ENCODE results near the gene UACA. TPM values are rescaled to one million over a fixed set of nuclear protein-coding genes. Genes with fewer than 3 reads are reported as not detected.
A peak's percentile ranks its signal among the peaks of the same experiment; 100 is the strongest.

The UACA gene
- total RNA-seq, 1 donor = 161 TPM

GRCh38 chr15:70670680-70671079 is 92.7 kb downstream of the UACA start:
- no peak overlapping the region for H2AFZ ChIP-seq (ENCODE audit: low read length)
- H3K9me3 ChIP-seq (ENCODE audit: low read depth, low read length) = no peaks in the 10 kb centered on the region
- no peak overlapping the region for H3K4me2 ChIP-seq (ENCODE audit: insufficient read depth, low read length)
- no peak overlapping the region for H3K27ac ChIP-seq (ENCODE audit: low read depth, low read length)
- H3K79me2 ChIP-seq (ENCODE audit: insufficient read depth, low read length) = peaks cover 5% of the 10 kb centered on the region
- peaks cover 85% of the 10 kb centered on the region for H3K36me3 ChIP-seq (ENCODE audit: insufficient read depth, low read length)
- H3K4me1 ChIP-seq (ENCODE audit: insufficient read depth, low read length) = peaks cover 3% of the 10 kb centered on the region
- H3K4me3 ChIP-seq (ENCODE audit: insufficient read depth, low read length) = no peak overlapping the region
- TF ChIP-seq CTCF (IDR thresholded peaks at IDR 0.05; ENCODE audit: extremely low read depth, low read depth, low read length) = peak; percentile 30
- no peak for DNase-seq (ENCODE audit: insufficient read length, low spot score, missing footprints)
- no peaks in the 10 kb centered on the region for H4K20me1 ChIP-seq (ENCODE audit: insufficient read depth, low read length)
- H3K27me3 ChIP-seq (ENCODE audit: insufficient read depth, low read length) = no peaks in the 10 kb centered on the region

DNA sequence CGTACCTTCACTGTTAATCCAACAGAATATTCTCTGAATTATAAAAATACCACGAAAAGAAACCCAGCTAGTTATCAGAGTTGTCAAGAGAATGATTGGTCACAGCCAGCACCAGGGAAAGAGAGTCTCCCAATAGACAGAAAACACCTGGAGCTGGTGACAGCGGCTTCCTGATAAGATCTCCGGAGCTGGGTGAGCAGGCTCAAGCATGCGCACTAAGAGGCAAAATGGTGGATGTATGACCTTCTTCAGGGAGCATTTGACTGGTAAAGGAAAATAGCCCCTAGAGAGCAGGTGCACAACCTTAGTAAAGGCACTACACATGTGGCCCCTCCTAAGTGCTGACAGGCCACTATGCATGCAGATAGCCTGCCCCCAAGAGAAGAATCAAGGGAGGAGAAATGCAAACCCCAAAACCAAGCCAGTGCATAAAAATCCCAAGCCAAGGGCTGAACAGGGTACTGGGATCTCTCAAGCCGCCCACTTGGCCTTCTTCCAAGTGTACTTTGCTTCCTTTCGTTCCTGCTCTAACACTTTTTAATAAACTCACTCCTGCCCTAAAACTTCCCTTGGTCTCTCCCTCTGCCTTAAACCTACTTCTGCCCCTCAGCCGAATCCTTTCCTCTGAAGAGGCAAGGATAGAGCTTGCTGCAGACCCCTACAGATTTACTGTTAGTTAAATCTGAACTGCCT is 93.2 kb downstream of the UACA start:
- peaks cover 83% of the 10 kb centered on the region for H3K36me3 ChIP-seq (ENCODE audit: insufficient read depth, low read length)
- no peak overlapping the region for H2AFZ ChIP-seq (ENCODE audit: low read length)
- H3K4me2 ChIP-seq (ENCODE audit: insufficient read depth, low read length) = no peak overlapping the region
- H3K27me3 ChIP-seq (ENCODE audit: insufficient read depth, low read length) = no peaks in the 10 kb centered on the region
- H3K4me3 ChIP-seq (ENCODE audit: insufficient read depth, low read length) = no peak overlapping the region
- H3K27ac ChIP-seq (ENCODE audit: low read depth, low read length) = no peak overlapping the region
- H4K20me1 ChIP-seq (ENCODE audit: insufficient read depth, low read length) = no peaks in the 10 kb centered on the region
- TF ChIP-seq CTCF (IDR thresholded peaks at IDR 0.05; ENCODE audit: extremely low read depth, low read depth, low read length) = no peak
- H3K9me3 ChIP-seq (ENCODE audit: low read depth, low read length) = no peaks in the 10 kb centered on the region
- no peak for DNase-seq (ENCODE audit: insufficient read length, low spot score, missing footprints)
- peaks cover 3% of the 10 kb centered on the region for H3K4me1 ChIP-seq (ENCODE audit: insufficient read depth, low read length)
- H3K79me2 ChIP-seq (ENCODE audit: insufficient read depth, low read length) = peaks cover 8% of the 10 kb centered on the region

DNA sequence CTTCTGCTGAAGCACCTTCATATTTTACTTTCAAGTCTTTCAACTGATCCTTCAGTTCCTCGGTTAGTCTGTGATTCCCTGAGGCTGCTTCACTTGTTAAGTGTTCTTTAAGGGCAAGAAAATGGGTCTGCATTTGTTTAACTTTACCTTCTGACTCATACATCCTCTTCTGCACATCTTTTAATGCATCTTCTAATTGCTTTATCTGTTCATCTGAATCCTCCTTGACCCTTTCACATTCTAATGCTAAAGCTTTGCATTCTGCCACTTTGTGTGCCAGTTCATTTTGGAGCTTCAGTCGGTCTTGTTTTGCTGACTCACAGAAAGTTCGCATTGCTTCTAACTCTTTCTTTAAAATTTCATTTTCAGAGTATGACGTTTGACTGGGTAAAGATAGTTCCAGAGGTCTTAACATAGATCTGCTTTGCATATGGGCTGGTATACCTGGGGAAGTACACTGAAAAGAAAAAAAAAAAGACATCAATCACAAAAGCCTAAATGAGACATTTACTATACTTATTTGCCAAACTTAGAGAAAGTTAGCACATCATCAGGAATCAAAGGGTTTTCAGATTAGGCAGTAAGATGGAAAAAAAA is 94.3 kb downstream of the UACA start:
- DNase-seq (ENCODE audit: insufficient read length, low spot score, missing footprints) = peak; percentile 8
- H2AFZ ChIP-seq (ENCODE audit: low read length) = no peak overlapping the region
- no peak for TF ChIP-seq CTCF (IDR thresholded peaks at IDR 0.05; ENCODE audit: extremely low read depth, low read depth, low read length)
- H4K20me1 ChIP-seq (ENCODE audit: insufficient read depth, low read length) = peaks cover 6% of the 10 kb centered on the region
- H3K27ac ChIP-seq (ENCODE audit: low read depth, low read length) = no peak overlapping the region
- H3K79me2 ChIP-seq (ENCODE audit: insufficient read depth, low read length) = peaks cover 14% of the 10 kb centered on the region
- H3K4me2 ChIP-seq (ENCODE audit: insufficient read depth, low read length) = no peak overlapping the region
- H3K27me3 ChIP-seq (ENCODE audit: insufficient read depth, low read length) = no peaks in the 10 kb centered on the region
- peaks cover 3% of the 10 kb centered on the region for H3K4me1 ChIP-seq (ENCODE audit: insufficient read depth, low read length)
- no peaks in the 10 kb centered on the region for H3K9me3 ChIP-seq (ENCODE audit: low read depth, low read length)
- no peak overlapping the region for H3K4me3 ChIP-seq (ENCODE audit: insufficient read depth, low read length)
- H3K36me3 ChIP-seq (ENCODE audit: insufficient read depth, low read length) = peaks cover 83% of the 10 kb centered on the region

- peaks cover 75% of the 10 kb centered on the region for H3K36me3 ChIP-seq (ENCODE audit: insufficient read depth, low read length)
- H2AFZ ChIP-seq (ENCODE audit: low read length) = no peak overlapping the region
- DNase-seq (ENCODE audit: insufficient read length, low spot score, missing footprints) = no peak
- peaks cover 22% of the 10 kb centered on the region for H3K79me2 ChIP-seq (ENCODE audit: insufficient read depth, low read length)
- H4K20me1 ChIP-seq (ENCODE audit: insufficient read depth, low read length) = peaks cover 16% of the 10 kb centered on the region
- H3K9me3 ChIP-seq (ENCODE audit: low read depth, low read length) = no peaks in the 10 kb centered on the region
- H3K4me1 ChIP-seq (ENCODE audit: insufficient read depth, low read length) = no peaks in the 10 kb centered on the region
- no peak for TF ChIP-seq CTCF (IDR thresholded peaks at IDR 0.05; ENCODE audit: extremely low read depth, low read depth, low read length)
- H3K27me3 ChIP-seq (ENCODE audit: insufficient read depth, low read length) = no peaks in the 10 kb centered on the region
- H3K27ac ChIP-seq (ENCODE audit: low read depth, low read length) = no peak overlapping the region
- no peak overlapping the region for H3K4me3 ChIP-seq (ENCODE audit: insufficient read depth, low read length)
- no peak overlapping the region for H3K4me2 ChIP-seq (ENCODE audit: insufficient read depth, low read length)
Measured at GRCh38 chr15:70665599-70665998, 97.8 kb downstream of the UACA start.
